NCI-H1417 (cell line): Measurements from ENCODE around the gene DNER.

ENCODE experiments used
- DNase-seq, 3 experiments: peaks; one replicate each; lab custom pipeline; 2025; lab: John Stamatoyannopoulos, UW

DNER gene

GRCh38 chr2:229501051-229501794, 213.1 kb downstream of the DNER start:
- DNase-seq: no peak

DNA sequence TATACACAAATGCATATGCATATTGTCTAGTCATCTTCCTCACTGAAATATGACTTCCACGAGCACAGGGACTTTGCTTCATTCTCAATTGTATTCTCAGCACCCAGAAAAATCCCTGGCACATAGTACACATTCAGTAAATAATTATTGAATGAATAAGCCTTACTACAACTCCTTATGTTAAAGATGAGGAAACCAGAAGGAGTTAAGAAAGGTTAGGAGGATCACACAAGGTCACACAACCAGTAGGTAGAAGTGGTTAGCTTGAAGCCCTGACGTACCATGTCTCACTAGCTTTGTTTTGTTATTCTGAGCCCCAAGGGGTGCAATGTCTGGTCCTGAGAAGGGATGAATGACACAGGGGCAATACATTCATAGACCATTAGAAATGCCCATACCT, 222.3 kb downstream of the DNER start:
- no peak for DNase-seq

GRCh38 chr2:229490167-229490566, 224.2 kb downstream of the DNER start:
- DNase-seq: no peak

DNA sequence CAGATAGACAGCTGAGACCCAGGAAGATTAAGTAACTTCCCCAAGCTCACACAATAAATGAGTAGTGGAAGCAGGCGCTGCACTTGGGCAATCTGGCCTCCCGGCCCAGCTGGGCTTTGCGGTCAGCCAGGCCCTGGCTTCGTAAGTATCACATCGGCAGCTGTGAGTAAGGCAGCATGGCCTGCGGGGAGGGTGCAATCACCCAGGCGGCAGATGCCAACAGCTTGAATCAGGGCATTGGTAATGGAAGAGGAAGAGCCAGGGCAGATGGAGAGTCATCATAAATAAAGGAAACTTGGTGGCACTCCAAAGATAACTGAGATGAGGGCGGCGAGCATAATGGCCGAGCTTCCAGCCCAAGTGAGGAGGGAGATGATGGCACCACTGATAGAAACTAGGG, 225.3 kb downstream of the DNER start:
- DNase-seq: no peak

DNA sequence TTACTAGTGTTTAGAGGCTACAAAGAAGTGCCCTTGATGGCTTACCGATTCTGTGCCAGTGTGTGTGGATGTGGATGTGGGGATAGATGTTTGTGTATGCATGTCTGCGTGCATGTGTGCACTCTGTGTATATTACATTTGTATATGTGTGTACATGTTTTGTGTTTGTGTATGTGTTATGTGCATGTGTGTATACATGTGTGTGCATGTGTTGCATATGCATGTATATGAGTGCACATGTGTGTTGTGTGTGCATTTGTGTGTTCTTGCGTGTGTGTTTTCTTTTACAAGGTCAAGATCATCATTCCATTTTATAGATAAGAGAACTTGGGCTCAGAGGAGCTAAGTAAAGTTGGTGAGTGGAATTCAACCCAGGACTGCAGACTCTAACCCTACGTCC, 226.1 kb downstream of the DNER start:
- DNase-seq: no peak

DNA sequence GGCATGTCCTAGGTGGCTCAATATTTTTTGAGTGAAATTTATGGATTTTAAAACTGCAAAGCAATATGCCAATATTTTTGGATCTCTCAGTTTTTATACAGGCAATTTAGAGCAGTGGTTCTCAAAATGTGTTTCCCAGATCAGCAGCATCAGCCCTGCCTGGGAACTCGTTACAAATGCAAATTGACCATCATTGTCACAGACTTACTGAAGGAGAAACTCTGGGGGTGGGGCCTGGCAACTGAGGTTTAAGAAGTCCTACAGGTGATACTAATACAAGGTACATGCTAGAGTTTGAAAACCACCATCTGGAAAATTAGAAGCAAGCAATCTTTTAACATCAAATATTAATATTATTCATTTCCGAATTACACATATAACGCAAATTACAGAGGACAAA, 227.7 kb downstream of the DNER start:
- no peak for DNase-seq

GRCh38 chr2:229485857-229486256, 228.5 kb downstream of the DNER start:
- peak in 1 of 3 experiments; percentile 5 for DNase-seq

- no peak for DNase-seq
These were observed 237.0 kb downstream of the DNER start for GRCh38 chr2:229477269-229477755.

DNA sequence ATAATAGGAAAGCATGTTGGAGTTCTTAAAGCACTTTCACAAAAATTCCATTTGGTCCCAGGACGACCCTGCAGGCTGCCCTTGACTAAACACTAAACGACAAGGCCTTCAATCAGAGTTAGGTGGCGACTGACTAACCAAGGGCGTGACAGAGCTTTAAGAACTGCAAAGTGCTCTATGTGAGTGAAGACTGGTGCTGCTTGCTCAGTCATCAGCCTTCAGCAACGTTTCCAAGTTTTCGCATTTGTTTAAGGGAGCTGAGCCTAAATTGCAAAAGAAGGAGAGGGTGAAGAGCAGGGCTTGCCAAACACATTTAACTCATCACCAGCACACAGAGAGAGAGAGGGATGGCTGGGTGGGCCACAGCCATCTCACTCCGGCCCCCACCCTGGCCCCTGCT, 238.6 kb downstream of the DNER start:
- DNase-seq: no peak

- no peak for DNase-seq
These were observed 240.2 kb downstream of the DNER start for GRCh38 chr2:229474125-229474524.

DNA sequence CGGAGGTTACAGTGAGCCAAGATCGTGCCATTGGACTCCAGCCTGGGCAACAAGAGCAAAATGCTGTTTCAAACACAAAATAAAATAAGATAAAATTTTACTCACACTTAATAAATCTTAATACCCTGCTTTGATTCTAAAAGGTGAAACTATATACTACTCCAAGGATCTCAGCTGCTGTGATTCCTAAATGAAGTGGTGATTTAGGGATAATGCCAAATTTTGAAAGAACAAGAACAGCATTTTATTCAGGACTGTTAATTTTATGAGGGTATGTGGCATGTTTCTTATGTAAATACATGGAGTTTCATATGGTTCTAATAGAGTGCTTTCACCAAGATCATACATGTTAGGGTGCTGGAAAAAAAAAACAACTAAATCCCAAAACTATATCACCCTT, 243.6 kb downstream of the DNER start:
- no peak for DNase-seq

GRCh38 chr2:229467783-229468182, 246.6 kb downstream of the DNER start:
- DNase-seq: no peak

GRCh38 chr2:229463841-229464346, 250.5 kb downstream of the DNER start:
- no peak for DNase-seq

GRCh38 chr2:229462112-229462511, 252.2 kb downstream of the DNER start:
- DNase-seq: no peak

DNA sequence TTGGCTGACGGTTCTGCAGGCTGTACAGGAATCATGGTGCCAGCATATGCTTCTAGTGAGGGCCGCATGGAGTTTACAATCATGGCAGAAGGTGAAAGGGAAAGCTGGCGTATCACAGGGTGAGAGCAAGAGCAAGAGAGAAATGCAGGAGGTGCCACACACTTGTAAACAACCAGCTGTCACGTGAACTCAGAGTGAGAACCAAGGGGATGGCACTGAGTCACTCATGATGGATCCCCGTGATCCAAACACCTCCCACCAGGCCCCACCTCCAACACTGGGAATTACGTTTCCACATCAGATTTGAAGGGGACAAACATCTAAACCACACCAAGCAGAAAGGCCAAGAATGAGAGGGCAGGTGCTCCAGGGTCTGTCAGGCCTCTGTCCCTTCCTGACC, 258.3 kb downstream of the DNER start:
- DNase-seq: no peak

- DNase-seq: no peak
These were observed 259.3 kb downstream of the DNER start for GRCh38 chr2:229454934-229455631.

DNA sequence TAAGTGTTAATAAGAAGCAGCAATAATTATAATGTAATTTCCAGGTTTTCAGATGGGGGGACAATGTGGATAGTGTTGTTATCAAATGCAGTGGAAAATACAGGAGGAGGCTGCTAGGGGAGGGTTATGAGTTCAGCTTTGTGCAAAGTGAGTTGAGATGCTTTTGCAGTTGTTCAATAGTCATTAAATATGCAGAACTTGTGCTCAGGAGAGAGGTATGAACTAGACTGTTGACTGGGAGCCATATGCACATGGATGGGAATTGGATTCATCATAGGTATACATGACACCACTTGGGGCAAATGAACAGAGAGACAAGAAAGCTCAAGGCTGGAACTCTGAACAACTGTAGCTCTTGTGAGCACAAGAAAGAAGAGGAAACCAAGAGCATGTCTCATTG, 261.1 kb downstream of the DNER start:
- no peak for DNase-seq

- DNase-seq: no peak
These were observed 262.5 kb downstream of the DNER start for GRCh38 chr2:229451852-229452251.

GRCh38 chr2:229447227-229447626, 267.1 kb downstream of the DNER start:
- DNase-seq: no peak

GRCh38 chr2:229446350-229446749, 268.0 kb downstream of the DNER start:
- no peak for DNase-seq

GRCh38 chr2:229445501-229446211, 268.7 kb downstream of the DNER start:
- no peak for DNase-seq

DNA sequence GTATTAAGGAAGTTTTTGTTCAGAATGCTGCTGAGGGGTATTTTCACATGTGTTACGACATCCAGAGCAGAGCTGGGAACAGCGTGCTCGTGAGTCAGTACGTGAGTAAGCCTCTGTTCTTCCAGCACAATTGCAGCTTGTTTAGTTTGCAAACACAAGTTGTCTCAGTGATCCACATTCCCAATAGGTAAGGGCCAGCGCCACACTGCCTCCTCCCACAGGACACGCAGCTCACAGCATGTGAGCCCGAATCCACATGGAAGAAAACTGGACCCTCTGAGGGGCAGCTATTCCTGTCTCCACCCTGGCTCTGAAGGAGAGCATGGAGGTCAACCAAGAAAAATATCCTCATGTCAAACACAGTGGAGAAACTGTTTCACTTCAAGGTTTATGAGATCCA, 269.3 kb downstream of the DNER start:
- DNase-seq: no peak
